ENCODE measurements around the gene LRRC51.

- TF ChIP-seq, protein P1, sequence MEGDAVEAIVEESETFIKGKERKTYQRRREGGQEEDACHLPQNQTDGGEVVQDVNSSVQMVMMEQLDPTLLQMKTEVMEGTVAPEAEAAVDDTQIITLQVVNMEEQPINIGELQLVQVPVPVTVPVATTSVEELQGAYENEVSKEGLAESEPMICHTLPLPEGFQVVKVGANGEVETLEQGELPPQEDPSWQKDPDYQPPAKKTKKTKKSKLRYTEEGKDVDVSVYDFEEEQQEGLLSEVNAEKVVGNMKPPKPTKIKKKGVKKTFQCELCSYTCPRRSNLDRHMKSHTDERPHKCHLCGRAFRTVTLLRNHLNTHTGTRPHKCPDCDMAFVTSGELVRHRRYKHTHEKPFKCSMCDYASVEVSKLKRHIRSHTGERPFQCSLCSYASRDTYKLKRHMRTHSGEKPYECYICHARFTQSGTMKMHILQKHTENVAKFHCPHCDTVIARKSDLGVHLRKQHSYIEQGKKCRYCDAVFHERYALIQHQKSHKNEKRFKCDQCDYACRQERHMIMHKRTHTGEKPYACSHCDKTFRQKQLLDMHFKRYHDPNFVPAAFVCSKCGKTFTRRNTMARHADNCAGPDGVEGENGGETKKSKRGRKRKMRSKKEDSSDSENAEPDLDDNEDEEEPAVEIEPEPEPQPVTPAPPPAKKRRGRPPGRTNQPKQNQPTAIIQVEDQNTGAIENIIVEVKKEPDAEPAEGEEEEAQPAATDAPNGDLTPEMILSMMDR (IDR thresholded peaks at IDR 0.05; ENCODE audit: control extremely low read depth in 1 of 3, insufficient read depth in 1 of 3, low read depth in 1 of 3, low read length in 3 of 3): no peak
- TF ChIP-seq TAF7 (optimal IDR thresholded peaks at IDR 0.05; ENCODE audit: borderline replicate concordance, low read depth, low read length) (no peak), SP1 (IDR thresholded peaks at IDR 0.05; ENCODE audit: low read depth, low read length) (no peak)
- TF ChIP-seq, protein P2, sequence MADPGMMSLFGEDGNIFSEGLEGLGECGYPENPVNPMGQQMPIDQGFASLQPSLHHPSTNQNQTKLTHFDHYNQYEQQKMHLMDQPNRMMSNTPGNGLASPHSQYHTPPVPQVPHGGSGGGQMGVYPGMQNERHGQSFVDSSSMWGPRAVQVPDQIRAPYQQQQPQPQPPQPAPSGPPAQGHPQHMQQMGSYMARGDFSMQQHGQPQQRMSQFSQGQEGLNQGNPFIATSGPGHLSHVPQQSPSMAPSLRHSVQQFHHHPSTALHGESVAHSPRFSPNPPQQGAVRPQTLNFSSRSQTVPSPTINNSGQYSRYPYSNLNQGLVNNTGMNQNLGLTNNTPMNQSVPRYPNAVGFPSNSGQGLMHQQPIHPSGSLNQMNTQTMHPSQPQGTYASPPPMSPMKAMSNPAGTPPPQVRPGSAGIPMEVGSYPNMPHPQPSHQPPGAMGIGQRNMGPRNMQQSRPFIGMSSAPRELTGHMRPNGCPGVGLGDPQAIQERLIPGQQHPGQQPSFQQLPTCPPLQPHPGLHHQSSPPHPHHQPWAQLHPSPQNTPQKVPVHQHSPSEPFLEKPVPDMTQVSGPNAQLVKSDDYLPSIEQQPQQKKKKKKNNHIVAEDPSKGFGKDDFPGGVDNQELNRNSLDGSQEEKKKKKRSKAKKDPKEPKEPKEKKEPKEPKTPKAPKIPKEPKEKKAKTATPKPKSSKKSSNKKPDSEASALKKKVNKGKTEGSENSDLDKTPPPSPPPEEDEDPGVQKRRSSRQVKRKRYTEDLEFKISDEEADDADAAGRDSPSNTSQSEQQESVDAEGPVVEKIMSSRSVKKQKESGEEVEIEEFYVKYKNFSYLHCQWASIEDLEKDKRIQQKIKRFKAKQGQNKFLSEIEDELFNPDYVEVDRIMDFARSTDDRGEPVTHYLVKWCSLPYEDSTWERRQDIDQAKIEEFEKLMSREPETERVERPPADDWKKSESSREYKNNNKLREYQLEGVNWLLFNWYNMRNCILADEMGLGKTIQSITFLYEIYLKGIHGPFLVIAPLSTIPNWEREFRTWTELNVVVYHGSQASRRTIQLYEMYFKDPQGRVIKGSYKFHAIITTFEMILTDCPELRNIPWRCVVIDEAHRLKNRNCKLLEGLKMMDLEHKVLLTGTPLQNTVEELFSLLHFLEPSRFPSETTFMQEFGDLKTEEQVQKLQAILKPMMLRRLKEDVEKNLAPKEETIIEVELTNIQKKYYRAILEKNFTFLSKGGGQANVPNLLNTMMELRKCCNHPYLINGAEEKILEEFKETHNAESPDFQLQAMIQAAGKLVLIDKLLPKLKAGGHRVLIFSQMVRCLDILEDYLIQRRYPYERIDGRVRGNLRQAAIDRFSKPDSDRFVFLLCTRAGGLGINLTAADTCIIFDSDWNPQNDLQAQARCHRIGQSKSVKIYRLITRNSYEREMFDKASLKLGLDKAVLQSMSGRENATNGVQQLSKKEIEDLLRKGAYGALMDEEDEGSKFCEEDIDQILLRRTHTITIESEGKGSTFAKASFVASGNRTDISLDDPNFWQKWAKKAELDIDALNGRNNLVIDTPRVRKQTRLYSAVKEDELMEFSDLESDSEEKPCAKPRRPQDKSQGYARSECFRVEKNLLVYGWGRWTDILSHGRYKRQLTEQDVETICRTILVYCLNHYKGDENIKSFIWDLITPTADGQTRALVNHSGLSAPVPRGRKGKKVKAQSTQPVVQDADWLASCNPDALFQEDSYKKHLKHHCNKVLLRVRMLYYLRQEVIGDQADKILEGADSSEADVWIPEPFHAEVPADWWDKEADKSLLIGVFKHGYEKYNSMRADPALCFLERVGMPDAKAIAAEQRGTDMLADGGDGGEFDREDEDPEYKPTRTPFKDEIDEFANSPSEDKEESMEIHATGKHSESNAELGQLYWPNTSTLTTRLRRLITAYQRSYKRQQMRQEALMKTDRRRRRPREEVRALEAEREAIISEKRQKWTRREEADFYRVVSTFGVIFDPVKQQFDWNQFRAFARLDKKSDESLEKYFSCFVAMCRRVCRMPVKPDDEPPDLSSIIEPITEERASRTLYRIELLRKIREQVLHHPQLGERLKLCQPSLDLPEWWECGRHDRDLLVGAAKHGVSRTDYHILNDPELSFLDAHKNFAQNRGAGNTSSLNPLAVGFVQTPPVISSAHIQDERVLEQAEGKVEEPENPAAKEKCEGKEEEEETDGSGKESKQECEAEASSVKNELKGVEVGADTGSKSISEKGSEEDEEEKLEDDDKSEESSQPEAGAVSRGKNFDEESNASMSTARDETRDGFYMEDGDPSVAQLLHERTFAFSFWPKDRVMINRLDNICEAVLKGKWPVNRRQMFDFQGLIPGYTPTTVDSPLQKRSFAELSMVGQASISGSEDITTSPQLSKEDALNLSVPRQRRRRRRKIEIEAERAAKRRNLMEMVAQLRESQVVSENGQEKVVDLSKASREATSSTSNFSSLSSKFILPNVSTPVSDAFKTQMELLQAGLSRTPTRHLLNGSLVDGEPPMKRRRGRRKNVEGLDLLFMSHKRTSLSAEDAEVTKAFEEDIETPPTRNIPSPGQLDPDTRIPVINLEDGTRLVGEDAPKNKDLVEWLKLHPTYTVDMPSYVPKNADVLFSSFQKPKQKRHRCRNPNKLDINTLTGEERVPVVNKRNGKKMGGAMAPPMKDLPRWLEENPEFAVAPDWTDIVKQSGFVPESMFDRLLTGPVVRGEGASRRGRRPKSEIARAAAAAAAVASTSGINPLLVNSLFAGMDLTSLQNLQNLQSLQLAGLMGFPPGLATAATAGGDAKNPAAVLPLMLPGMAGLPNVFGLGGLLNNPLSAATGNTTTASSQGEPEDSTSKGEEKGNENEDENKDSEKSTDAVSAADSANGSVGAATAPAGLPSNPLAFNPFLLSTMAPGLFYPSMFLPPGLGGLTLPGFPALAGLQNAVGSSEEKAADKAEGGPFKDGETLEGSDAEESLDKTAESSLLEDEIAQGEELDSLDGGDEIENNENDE (IDR thresholded peaks at IDR 0.05; ENCODE audit: insufficient replicate concordance, low read length): no peak
Measured at GRCh38 chr11:72085621-72086351, 5.1 kb downstream of the LRRC51 start.
